ENCODE measurements around the gene NOVA1. TPM values are rescaled to one million over a fixed set of nuclear protein-coding genes. Genes with fewer than 3 reads are reported as not detected.

The NOVA1 gene
- polyA plus RNA-seq, 2 of the 4 experiments (the other 2 are of a cell fraction), result 5.1 to 9.8 TPM

GRCh38 chr14:26538176-26538575, 59.7 kb downstream of the NOVA1 start:
- CTCF ChIA-PET, result no interaction called here

GRCh38 chr14:26531894-26532293, 65.9 kb downstream of the NOVA1 start:
- peak; percentile 85 to 87 for ATAC-seq
- ChIA-PET POLR2A (no interaction called here), CTCF (no interaction called here)
- H3K27ac ChIP-seq, result no peak overlapping the region
- FAIRE-seq, result no peak
- no peak for TF ChIP-seq HMGXB4 (CRISPR knock-in tag; IDR thresholded peaks at IDR 0.05; ENCODE audit: borderline replicate concordance)
- no peak for TF ChIP-seq CBX8 (IDR thresholded peaks at IDR 0.05)
- TF ChIP-seq FOSB (CRISPR knock-in tag; IDR thresholded peaks at IDR 0.05), result no peak
- no peak for TF ChIP-seq RAD21 (conservative IDR thresholded peaks at IDR 0.05 in 1 of 2, IDR thresholded peaks at IDR 0.05 in 1 of 2)
- no peak overlapping the region; the same call in 2 of the 3 replicates for H3K4me2 ChIP-seq
- 38% methylated on average over 3 of the region's 3 CpGs for WGBS (ENCODE audit: missing lambda C conversion rate)
- peak; percentile 14 to 32 for DNase-seq (ENCODE audit: low read depth in 1 of 2, low spot score in 1 of 2)
- H3K4me1 ChIP-seq, result peaks cover 8% of the 10 kb centered on the region; the same call in 1 of the 3 replicates
- no peak overlapping the region for H3K4me3 ChIP-seq
- H3K9me3 ChIP-seq, result no peaks in the 10 kb centered on the region

More at GRCh38 chr14:26538176-26538575, 59.7 kb downstream of the NOVA1 start:
- POLR2A ChIA-PET, result no interaction called here
- WGBS (ENCODE audit: missing lambda C conversion rate), result 89% methylated on average over 1 of the region's 1 CpG
- no peaks in the 10 kb centered on the region for H3K9me3 ChIP-seq
- H3K4me2 ChIP-seq, result no peak overlapping the region
- no peak for DNase-seq (ENCODE audit: low read depth in 1 of 2, low spot score in 1 of 2)
- no peak for FAIRE-seq
- H3K4me1 ChIP-seq, result no peaks in the 10 kb centered on the region
- TF ChIP-seq NFE2L2 (conservative IDR thresholded peaks at IDR 0.05; ENCODE audit: low read length), result no peak
- no peak for TF ChIP-seq SMC3 (IDR thresholded peaks at IDR 0.05)
- TF ChIP-seq GATA3 (IDR thresholded peaks at IDR 0.05; ENCODE audit: borderline replicate concordance), result no peak
- no peak for TF ChIP-seq MAZ (IDR thresholded peaks at IDR 0.05; ENCODE audit: borderline replicate concordance, low read depth, low read length)
- TF ChIP-seq FOSB (CRISPR knock-in tag; IDR thresholded peaks at IDR 0.05), result no peak
- TF ChIP-seq POLR2A (IDR thresholded peaks at IDR 0.05; ENCODE audit: low read length), result no peak
- TF ChIP-seq PHF8 (IDR thresholded peaks at IDR 0.05; ENCODE audit: borderline replicate concordance, low read depth), result no peak
- no peak for TF ChIP-seq EHMT2 (IDR thresholded peaks at IDR 0.05; ENCODE audit: low read depth)
- no peak for TF ChIP-seq ZFP36 (IDR thresholded peaks at IDR 0.05; ENCODE audit: borderline replicate concordance, partially characterized antibody)
- no peak for TF ChIP-seq HOXA7 (CRISPR knock-in tag; IDR thresholded peaks at IDR 0.05)
- TF ChIP-seq ESRRA (IDR thresholded peaks at IDR 0.05; ENCODE audit: borderline replicate concordance, low read length), result no peak
- no peak for ATAC-seq
- no peak overlapping the region for H3K27ac ChIP-seq
- no peak overlapping the region for H3K4me3 ChIP-seq

GRCh38 chr14:26528415-26529182, 69.2 kb downstream of the NOVA1 start:
- ATAC-seq, result no peak

More at GRCh38 chr14:26528415-26529182, 69.2 kb downstream of the NOVA1 start:
- FAIRE-seq (no peak), DNase-seq (ENCODE audit: low read depth in 1 of 2, low spot score in 1 of 2) (no peak)
- H3K27ac ChIP-seq, result no peak overlapping the region
- 92% methylated on average over 7 of the region's 7 CpGs for WGBS (ENCODE audit: missing lambda C conversion rate)
- ChIA-PET POLR2A (no interaction called here), CTCF (no interaction called here)
- no peak overlapping the region for H3K4me3 ChIP-seq
- H3K4me2 ChIP-seq, result no peak overlapping the region
- H3K9me3 ChIP-seq, result no peaks in the 10 kb centered on the region
- H3K4me1 ChIP-seq, result peaks cover 8% of the 10 kb centered on the region; the same call in 1 of the 3 replicates
- TF ChIP-seq POLR2A (IDR thresholded peaks at IDR 0.05; ENCODE audit: low read length) (no peak), TFCP2L1 (CRISPR knock-in tag; IDR thresholded peaks at IDR 0.05) (no peak), KDM5A (IDR thresholded peaks at IDR 0.05) (no peak), RARB (CRISPR knock-in tag; IDR thresholded peaks at IDR 0.05) (no peak), JUNB (IDR thresholded peaks at IDR 0.05) (no peak), MAFK (IDR thresholded peaks at IDR 0.05; ENCODE audit: partially characterized antibody) (no peak), GATA3 (IDR thresholded peaks at IDR 0.05; ENCODE audit: borderline replicate concordance) (no peak), HOXB13 (CRISPR knock-in tag; IDR thresholded peaks at IDR 0.05; ENCODE audit: low read depth) (no peak), FOSB (CRISPR knock-in tag; IDR thresholded peaks at IDR 0.05) (no peak), ESRRA (IDR thresholded peaks at IDR 0.05; ENCODE audit: borderline replicate concordance, low read length) (no peak), PBX3 (IDR thresholded peaks at IDR 0.05) (no peak), PHF8 (IDR thresholded peaks at IDR 0.05; ENCODE audit: borderline replicate concordance, low read depth) (no peak), E2F6 (IDR thresholded peaks at IDR 0.05; ENCODE audit: borderline replicate concordance, low read depth) (no peak), ZC3H11A (IDR thresholded peaks at IDR 0.05) (no peak), BCL3 (IDR thresholded peaks at IDR 0.05) (no peak), CTCF (IDR thresholded peaks at IDR 0.05) (no peak)
